Measurements from ENCODE around the gene EPHB1. TPM values are rescaled to one million over a fixed set of nuclear protein-coding genes. Genes with fewer than 3 reads are reported as not detected.

The EPHB1 gene
- total RNA-seq, 1 donor from 2014 or later: 16.3 TPM

DNA sequence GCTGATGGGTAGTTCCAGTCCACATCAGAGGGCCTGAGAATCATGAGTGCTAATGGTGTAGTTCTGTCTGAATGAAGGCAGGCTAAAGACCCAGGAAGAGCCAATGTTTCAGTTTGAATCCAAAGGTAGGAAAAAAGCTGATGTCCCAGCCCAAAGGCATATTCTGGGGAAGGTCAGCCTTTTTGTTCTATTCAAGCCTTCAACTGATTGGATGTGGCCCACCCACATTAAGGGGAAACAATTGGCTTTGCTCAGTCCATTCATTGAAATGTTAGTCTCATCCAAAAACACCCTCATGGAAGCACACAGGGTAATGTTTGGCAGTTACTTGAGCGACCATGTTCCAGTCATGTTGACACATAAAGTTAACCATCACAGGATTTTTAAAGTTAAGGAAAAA is 25.9 kb downstream of the EPHB1 start:
- no peak overlapping the region for H3K4me3 Mint-ChIP-seq (ENCODE audit: unreplicated experiment)
- DNase-seq: no peak
- TF ChIP-seq, protein P1, sequence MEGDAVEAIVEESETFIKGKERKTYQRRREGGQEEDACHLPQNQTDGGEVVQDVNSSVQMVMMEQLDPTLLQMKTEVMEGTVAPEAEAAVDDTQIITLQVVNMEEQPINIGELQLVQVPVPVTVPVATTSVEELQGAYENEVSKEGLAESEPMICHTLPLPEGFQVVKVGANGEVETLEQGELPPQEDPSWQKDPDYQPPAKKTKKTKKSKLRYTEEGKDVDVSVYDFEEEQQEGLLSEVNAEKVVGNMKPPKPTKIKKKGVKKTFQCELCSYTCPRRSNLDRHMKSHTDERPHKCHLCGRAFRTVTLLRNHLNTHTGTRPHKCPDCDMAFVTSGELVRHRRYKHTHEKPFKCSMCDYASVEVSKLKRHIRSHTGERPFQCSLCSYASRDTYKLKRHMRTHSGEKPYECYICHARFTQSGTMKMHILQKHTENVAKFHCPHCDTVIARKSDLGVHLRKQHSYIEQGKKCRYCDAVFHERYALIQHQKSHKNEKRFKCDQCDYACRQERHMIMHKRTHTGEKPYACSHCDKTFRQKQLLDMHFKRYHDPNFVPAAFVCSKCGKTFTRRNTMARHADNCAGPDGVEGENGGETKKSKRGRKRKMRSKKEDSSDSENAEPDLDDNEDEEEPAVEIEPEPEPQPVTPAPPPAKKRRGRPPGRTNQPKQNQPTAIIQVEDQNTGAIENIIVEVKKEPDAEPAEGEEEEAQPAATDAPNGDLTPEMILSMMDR (IDR thresholded peaks at IDR 0.05; ENCODE audit: partially characterized antibody, unreplicated experiment): no peak
- H3K27ac Mint-ChIP-seq (ENCODE audit: unreplicated experiment): no peak overlapping the region
- H3K27me3 Mint-ChIP-seq (ENCODE audit: unreplicated experiment): no peaks in the 10 kb centered on the region
- no peaks in the 10 kb centered on the region for H3K4me1 Mint-ChIP-seq (ENCODE audit: low read depth, unreplicated experiment)
- H3K9me3 Mint-ChIP-seq (ENCODE audit: unreplicated experiment): no peaks in the 10 kb centered on the region
- H3K36me3 Mint-ChIP-seq (ENCODE audit: unreplicated experiment): no peaks in the 10 kb centered on the region

DNA sequence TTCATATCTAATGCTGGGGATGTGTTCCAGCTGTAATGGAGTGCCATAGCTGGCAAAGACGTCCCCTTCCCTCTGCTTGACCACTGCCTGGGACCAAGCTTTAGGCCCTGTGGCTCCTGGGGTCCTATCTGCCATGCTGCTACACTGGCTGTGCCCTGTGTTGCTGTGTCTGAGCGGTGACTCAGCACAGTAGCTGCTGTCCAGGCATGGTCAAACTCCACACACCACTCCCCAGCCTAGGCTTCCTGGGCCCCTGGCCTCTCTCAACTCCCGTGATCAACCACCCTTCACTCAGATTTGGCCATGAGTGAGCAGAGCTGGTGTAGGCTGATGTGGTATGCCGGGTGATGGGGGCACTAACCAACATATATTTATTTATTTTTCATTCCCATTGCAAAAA is 27.0 kb downstream of the EPHB1 start:
- Mint-ChIP-seq H3K27me3 (ENCODE audit: unreplicated experiment) (no peaks in the 10 kb centered on the region), H3K4me1 (ENCODE audit: low read depth, unreplicated experiment) (no peaks in the 10 kb centered on the region), H3K9me3 (ENCODE audit: unreplicated experiment) (no peaks in the 10 kb centered on the region), H3K27ac (ENCODE audit: unreplicated experiment) (no peak overlapping the region), H3K36me3 (ENCODE audit: unreplicated experiment) (no peaks in the 10 kb centered on the region), H3K4me3 (ENCODE audit: unreplicated experiment) (no peak overlapping the region)
- DNase-seq: no peak
- TF ChIP-seq, protein P1 (IDR thresholded peaks at IDR 0.05; ENCODE audit: partially characterized antibody, unreplicated experiment): no peak

GRCh38 chr3:134823679-134824078 is 28.6 kb downstream of the EPHB1 start:
- no peak overlapping the region for H3K4me3 Mint-ChIP-seq (ENCODE audit: unreplicated experiment)
- peaks cover 7% of the 10 kb centered on the region for H3K4me1 Mint-ChIP-seq (ENCODE audit: low read depth, unreplicated experiment)
- TF ChIP-seq, protein P1 (IDR thresholded peaks at IDR 0.05; ENCODE audit: partially characterized antibody, unreplicated experiment): no peak
- no peak for DNase-seq
- H3K9me3 Mint-ChIP-seq (ENCODE audit: unreplicated experiment): no peaks in the 10 kb centered on the region
- no peaks in the 10 kb centered on the region for H3K36me3 Mint-ChIP-seq (ENCODE audit: unreplicated experiment)
- H3K27me3 Mint-ChIP-seq (ENCODE audit: unreplicated experiment): no peaks in the 10 kb centered on the region
- H3K27ac Mint-ChIP-seq (ENCODE audit: unreplicated experiment): no peak overlapping the region

- no peaks in the 10 kb centered on the region for H3K9me3 Mint-ChIP-seq (ENCODE audit: unreplicated experiment)
- TF ChIP-seq, protein P1 (IDR thresholded peaks at IDR 0.05; ENCODE audit: partially characterized antibody, unreplicated experiment): no peak
- DNase-seq: no peak
- H3K36me3 Mint-ChIP-seq (ENCODE audit: unreplicated experiment): no peaks in the 10 kb centered on the region
- peaks cover 7% of the 10 kb centered on the region for H3K4me1 Mint-ChIP-seq (ENCODE audit: low read depth, unreplicated experiment)
- no peak overlapping the region for H3K4me3 Mint-ChIP-seq (ENCODE audit: unreplicated experiment)
- no peak overlapping the region for H3K27ac Mint-ChIP-seq (ENCODE audit: unreplicated experiment)
- no peaks in the 10 kb centered on the region for H3K27me3 Mint-ChIP-seq (ENCODE audit: unreplicated experiment)
Observed at GRCh38 chr3:134824791-134825190, 29.7 kb downstream of the EPHB1 start.

DNA sequence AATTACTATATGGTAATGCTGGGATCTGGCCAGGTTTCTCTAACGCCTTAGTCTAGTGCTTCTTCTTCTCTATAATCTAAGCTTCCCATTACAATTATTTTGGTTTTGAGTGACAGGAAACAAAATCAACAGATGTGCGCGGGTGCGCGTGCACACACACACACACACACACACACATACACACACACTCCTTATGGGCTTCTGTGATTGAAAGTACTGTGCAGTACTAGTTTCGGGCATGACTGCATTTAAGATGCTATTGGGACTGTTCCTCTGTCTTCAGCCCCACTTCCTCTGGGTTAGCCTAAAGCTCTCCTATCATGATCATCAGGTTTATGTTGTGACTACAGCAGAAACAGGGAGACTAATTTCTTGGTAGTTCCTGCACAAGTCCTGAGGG is 32.2 kb downstream of the EPHB1 start:
- H3K27me3 Mint-ChIP-seq (ENCODE audit: unreplicated experiment): no peaks in the 10 kb centered on the region
- TF ChIP-seq, protein P1 (IDR thresholded peaks at IDR 0.05; ENCODE audit: partially characterized antibody, unreplicated experiment): no peak
- H3K27ac Mint-ChIP-seq (ENCODE audit: unreplicated experiment): no peak overlapping the region

More for the DNA sequence above, 32.2 kb downstream of the EPHB1 start:
- Mint-ChIP-seq H3K4me3 (ENCODE audit: unreplicated experiment) (no peak overlapping the region), H3K9me3 (ENCODE audit: unreplicated experiment) (peaks cover 3% of the 10 kb centered on the region), H3K4me1 (ENCODE audit: low read depth, unreplicated experiment) (peaks cover 7% of the 10 kb centered on the region), H3K36me3 (ENCODE audit: unreplicated experiment) (peaks cover 4% of the 10 kb centered on the region)
- DNase-seq: no peak

All from glutamatergic neuron (in vitro differentiated cells).